Osteocyte (in vitro differentiated cells): ENCODE results near the gene MICALL1. TPM values are rescaled to one million over a fixed set of nuclear protein-coding genes. Genes with fewer than 3 reads are reported as not detected.

Experiments used
- DNase-seq: peaks from one replicate; pipeline ENCODE4 v3.0.0; 2021; ENCODE audit warnings: mixed read lengths; ENCODE audit not compliant: unreplicated experiment; ENCODE audit errors: extremely low spot score
- H3K27ac Mint-ChIP-seq: one replicate; pipeline ENCODE4 v1.8.0; 2021; ENCODE audit warnings: mild to moderate bottlenecking, mixed read lengths; ENCODE audit not compliant: unreplicated experiment
- H3K27me3 Mint-ChIP-seq: one replicate; pipeline ENCODE4 v1.8.0; 2021; ENCODE audit warnings: mixed read lengths; ENCODE audit not compliant: unreplicated experiment
- H3K36me3 Mint-ChIP-seq: one replicate; pipeline ENCODE4 v1.8.0; 2021; ENCODE audit warnings: mixed read lengths; ENCODE audit not compliant: unreplicated experiment
- H3K4me1 Mint-ChIP-seq: one replicate; pipeline ENCODE4 v1.8.0; 2021; ENCODE audit warnings: mixed read lengths; ENCODE audit not compliant: unreplicated experiment
- H3K4me3 Mint-ChIP-seq: one replicate; pipeline ENCODE4 v1.8.0; 2021; ENCODE audit warnings: mild to moderate bottlenecking, moderate library complexity, mixed read lengths; ENCODE audit not compliant: unreplicated experiment
- H3K9me3 Mint-ChIP-seq: one replicate; pipeline ENCODE4 v1.8.0; 2021; ENCODE audit warnings: mixed read lengths; ENCODE audit not compliant: unreplicated experiment
- total RNA-seq: library from RNA; stranded (reverse); gene quantifications from 2 replicates; pipeline ENCODE4 v1.2.1, GENCODE V29; 2021
- TF ChIP-seq, protein P1 (sequence below): fragments of 200-600 bp; sonication (generic); IDR thresholded peaks from 2 replicates; pipeline ENCODE4 v1.5.0; 2021; ENCODE audit warnings: antibody characterized with exemption, mild to moderate bottlenecking, moderate library complexity

The MICALL1 gene
- total RNA-seq, 1 donor from 2014 or later = 51.2 TPM

DNA sequence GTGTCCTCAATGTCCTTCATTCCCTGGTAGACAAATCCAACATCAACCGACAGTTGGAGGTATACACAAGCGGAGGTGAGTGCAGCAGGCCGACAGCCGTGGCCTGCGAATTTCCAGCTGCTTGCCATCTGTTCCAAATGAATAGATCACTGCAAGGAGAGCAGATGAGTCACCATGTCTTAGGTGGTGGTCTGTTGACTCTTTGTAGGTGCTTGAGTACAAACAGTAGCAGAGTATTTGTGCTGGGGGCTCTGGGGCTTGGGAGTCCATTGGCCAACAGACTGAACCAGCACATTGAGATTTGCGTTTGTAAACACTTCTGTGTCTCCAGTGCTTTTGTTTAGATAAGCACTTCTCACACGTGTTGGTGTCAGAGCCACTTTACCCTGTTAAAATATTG is 35.8 kb upstream of the MICALL1 start:
- H3K4me3 Mint-ChIP-seq = no peak overlapping the region

DNA sequence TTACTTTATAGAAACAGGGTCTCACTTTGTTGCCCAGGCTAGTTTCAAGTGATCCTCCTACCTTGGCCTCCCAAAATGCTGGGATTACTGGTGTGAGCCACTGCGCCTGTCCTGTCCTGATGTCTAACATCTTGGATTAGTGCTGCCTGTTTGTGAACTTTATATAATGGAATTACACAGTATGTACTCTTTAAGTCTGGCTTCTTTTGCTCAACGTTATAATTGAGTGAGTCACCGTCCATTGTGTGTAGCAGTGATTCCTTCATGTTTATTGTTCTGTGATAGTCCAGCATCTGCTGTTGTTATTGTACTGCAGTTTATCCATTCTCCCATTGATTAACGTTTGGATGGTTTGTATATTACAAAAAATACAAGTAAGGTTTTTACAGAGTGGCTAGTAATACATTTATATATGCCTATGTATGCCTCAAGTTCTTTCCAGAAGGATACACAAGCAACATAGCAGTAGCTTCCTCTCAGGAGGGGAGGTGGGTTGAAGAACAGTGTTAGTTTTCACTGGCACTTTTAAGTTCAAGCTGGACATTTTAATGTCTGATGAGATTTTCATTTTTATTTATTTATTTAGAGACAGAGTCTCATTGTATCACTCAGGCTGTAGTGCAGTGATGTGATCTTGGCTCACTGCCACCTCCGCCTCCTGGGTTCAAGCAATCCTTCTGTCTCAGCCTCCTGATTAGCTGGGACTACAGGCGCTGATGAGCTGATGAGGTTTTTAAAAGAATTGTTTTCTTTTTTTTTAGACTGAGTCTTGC is 25.2 kb upstream of the MICALL1 start:
- peak overlapping the region; percentile 70 for H3K27ac Mint-ChIP-seq

More for the DNA sequence above, 35.8 kb upstream of the MICALL1 start:
- Mint-ChIP-seq H3K9me3 (no peaks in the 10 kb centered on the region), H3K27me3 (no peaks in the 10 kb centered on the region), H3K27ac (no peak overlapping the region), H3K36me3 (peaks cover 39% of the 10 kb centered on the region), H3K4me1 (no peaks in the 10 kb centered on the region)
- DNase-seq = no peak
- TF ChIP-seq, protein P1, sequence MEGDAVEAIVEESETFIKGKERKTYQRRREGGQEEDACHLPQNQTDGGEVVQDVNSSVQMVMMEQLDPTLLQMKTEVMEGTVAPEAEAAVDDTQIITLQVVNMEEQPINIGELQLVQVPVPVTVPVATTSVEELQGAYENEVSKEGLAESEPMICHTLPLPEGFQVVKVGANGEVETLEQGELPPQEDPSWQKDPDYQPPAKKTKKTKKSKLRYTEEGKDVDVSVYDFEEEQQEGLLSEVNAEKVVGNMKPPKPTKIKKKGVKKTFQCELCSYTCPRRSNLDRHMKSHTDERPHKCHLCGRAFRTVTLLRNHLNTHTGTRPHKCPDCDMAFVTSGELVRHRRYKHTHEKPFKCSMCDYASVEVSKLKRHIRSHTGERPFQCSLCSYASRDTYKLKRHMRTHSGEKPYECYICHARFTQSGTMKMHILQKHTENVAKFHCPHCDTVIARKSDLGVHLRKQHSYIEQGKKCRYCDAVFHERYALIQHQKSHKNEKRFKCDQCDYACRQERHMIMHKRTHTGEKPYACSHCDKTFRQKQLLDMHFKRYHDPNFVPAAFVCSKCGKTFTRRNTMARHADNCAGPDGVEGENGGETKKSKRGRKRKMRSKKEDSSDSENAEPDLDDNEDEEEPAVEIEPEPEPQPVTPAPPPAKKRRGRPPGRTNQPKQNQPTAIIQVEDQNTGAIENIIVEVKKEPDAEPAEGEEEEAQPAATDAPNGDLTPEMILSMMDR = no peak

DNA sequence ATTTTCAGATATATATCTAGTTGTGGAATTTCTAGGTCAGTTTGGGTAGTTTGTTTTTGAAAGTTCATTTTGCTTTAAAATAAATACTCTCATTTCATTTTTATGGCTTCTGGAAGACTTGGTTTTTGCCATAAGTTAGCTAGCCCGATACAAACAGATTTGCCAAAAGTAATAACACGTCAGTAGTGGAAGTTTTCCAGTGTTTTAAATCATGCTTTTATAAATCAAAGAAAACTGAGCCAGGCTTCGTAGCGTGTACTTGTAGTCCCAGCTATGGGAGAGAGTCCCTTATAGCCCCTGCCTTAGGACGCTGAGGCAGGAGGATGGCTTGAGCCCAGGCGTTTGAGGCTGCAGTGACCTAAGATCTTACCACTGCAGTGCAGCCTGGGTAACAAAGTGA is 21.7 kb upstream of the MICALL1 start:
- DNase-seq = no peak
- Mint-ChIP-seq H3K9me3 (no peaks in the 10 kb centered on the region), H3K27me3 (no peaks in the 10 kb centered on the region), H3K4me3 (no peak overlapping the region), H3K36me3 (peaks cover 20% of the 10 kb centered on the region), H3K4me1 (peaks cover 41% of the 10 kb centered on the region), H3K27ac (peak overlapping the region; percentile 73)
- TF ChIP-seq, protein P1 = no peak

More for the DNA sequence above, 25.2 kb upstream of the MICALL1 start:
- TF ChIP-seq, protein P1 = no peak
- DNase-seq = no peak
- Mint-ChIP-seq H3K36me3 (peaks cover 32% of the 10 kb centered on the region), H3K27me3 (no peaks in the 10 kb centered on the region), H3K4me1 (peaks cover 24% of the 10 kb centered on the region), H3K9me3 (no peaks in the 10 kb centered on the region), H3K4me3 (no peak overlapping the region)

DNA sequence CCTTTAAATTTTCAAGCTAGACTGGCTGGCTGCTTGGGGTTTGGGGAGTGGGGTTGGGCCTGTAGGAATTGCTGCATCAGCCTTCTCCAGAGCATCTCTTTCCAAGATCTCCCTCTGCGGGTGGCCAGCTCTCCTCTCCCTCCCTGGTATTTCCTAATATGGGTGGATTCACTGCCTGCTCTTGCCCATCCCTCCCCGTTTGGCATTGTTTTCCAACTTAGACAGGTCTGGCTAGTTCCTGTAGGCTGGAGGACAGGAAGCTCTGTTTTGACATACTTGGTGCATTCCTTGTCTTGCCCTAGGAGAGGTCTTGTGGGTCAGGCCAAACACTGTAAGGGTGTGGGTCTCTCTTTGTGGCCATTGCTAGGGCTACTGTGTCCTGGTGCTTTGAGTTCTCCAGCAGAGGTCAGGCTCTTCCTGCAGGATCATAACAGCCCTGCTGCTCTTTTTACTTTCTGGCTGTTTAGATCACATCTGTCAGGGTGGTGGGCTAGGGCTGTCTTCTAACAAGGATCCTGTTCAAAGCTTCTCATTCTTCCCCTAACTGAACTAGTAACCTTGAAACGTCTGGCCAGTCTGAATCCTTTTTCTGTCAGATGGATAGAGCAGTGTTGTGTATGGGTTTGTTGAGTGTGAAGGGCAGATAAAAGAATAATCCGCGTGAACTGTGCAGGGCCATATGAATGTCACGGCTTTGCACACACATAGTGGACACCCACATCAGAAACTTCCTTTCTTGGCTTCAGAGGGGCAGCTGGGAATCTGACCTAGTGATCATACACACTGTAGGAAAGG is 18.3 kb upstream of the MICALL1 start:
- Mint-ChIP-seq H3K27me3 (no peaks in the 10 kb centered on the region), H3K27ac (peak overlapping the region; percentile 70), H3K4me3 (peak overlapping the region; percentile 14), H3K4me1 (peaks cover 36% of the 10 kb centered on the region), H3K9me3 (no peaks in the 10 kb centered on the region), H3K36me3 (peaks cover 26% of the 10 kb centered on the region)
- peak; percentile 89 for DNase-seq
- TF ChIP-seq, protein P1 = peak; percentile 86

DNA sequence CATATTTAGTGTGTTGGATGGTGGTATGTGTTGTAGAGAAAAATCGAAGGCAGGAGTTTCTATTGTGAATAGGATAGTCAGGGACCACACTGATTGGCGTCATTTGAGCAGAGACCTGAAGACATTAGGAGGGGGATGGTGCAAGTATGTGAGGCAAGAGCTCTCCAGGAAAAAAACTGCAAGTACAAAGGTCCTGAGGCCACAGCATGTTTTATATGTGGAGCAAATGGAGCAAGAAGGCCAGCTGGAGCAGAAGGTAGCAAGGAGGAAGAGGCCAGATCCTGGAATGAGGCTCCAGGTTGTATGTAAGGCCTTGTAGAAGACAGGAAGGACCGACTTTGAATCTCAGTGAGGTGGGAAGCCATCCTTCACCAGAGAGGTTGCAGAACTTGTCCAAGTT is 14.2 kb upstream of the MICALL1 start:
- TF ChIP-seq, protein P1 = no peak
- Mint-ChIP-seq H3K36me3 (peaks cover 18% of the 10 kb centered on the region), H3K4me1 (peaks cover 38% of the 10 kb centered on the region), H3K9me3 (no peaks in the 10 kb centered on the region), H3K27me3 (no peaks in the 10 kb centered on the region), H3K27ac (no peak overlapping the region), H3K4me3 (no peak overlapping the region)
- DNase-seq = no peak
